ENCODE measurements around the gene CALM3.

CALM3 gene

DNA sequence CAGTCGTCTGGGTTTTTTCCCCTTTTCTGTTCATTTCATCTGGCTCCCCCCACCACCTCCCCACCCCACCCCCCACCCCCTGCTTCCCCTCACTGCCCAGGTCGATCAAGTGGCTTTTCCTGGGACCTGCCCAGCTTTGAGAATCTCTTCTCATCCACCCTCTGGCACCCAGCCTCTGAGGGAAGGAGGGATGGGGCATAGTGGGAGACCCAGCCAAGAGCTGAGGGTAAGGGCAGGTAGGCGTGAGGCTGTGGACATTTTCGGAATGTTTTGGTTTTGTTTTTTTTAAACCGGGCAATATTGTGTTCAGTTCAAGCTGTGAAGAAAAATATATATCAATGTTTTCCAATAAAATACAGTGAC, 9.3 kb downstream of the CALM3 start:
- ChIA-PET CTCF (interaction anchor here (1.4 to 3.2 kb wide), 2 partner anchors 9 to 52 kb away, joined by 3 to 19 read pairs; partner anchors contain the start of genes CALM3 and DACT3), POLR2A (interaction anchor here (5.7 kb wide), 1 partner anchor 9 kb away, joined by 40 read pairs; the partner anchor contains the start of gene CALM3)
- TF ChIP-seq FOXA1 (IDR thresholded peaks at IDR 0.05) (no peak), FOXK2 (IDR thresholded peaks at IDR 0.05) (no peak), ELF4 (IDR thresholded peaks at IDR 0.05) (no peak), CTBP1 (IDR thresholded peaks at IDR 0.05; ENCODE audit: borderline replicate concordance) (no peak), BHLHE40 (IDR thresholded peaks at IDR 0.05; ENCODE audit: borderline replicate concordance) (no peak)
- DNase-seq (ENCODE audit: extremely low spot score): no peak

DNA sequence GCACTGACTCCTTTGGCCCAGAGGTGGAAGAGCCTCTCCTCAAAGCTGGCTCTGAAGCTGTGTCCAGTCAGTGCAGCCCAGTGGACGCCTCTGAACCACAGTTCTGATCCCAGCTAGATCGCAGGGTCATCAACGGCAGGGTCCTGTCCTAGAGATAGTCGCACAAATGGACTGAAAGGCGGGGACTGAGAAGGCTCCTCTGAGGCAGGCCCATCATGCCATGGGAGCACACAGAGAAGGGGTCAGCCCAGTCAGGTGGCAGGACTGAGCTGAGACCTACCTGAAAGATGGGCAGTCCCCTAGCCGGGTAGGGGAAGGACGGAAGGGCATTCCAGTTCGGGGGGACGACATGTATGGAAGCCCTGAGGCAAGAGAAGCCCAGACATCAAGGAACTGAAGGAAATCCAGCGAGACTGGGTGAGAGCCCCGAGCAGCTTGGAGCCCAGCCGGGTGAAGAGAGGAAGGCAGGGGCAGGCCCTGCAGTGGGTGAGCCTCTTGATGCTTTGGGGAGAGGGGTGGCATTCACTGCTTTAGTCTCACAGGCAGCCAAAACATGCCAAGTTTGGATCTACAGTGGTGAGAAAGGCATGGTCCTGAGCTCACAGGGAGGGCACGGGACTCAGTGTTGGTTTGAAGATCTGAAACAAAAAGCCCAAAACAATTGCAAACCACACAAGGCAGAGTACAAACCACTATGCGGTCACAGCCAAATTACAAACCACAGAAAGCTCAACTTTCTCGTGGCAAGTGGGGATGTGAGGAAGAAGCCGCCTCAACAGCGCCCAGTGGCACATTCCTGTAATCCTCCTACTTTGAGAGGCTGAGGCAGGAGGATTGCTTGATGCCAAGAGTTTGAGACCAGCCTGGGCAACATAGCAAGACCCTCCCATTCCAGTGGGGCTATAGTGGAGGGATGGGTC, 10.0 kb downstream of the CALM3 start:
- TF ChIP-seq, protein P1, sequence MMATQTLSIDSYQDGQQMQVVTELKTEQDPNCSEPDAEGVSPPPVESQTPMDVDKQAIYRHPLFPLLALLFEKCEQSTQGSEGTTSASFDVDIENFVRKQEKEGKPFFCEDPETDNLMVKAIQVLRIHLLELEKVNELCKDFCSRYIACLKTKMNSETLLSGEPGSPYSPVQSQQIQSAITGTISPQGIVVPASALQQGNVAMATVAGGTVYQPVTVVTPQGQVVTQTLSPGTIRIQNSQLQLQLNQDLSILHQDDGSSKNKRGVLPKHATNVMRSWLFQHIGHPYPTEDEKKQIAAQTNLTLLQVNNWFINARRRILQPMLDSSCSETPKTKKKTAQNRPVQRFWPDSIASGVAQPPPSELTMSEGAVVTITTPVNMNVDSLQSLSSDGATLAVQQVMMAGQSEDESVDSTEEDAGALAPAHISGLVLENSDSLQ (IDR thresholded peaks at IDR 0.05): no peak
- no peak for TF ChIP-seq SP1 (IDR thresholded peaks at IDR 0.05)
- no peak for TF ChIP-seq L3MBTL2 (conservative IDR thresholded peaks at IDR 0.05)
- TF ChIP-seq FOXA1 (IDR thresholded peaks at IDR 0.05): no peak
- TF ChIP-seq NFRKB (IDR thresholded peaks at IDR 0.05): no peak
- TF ChIP-seq HDGF (IDR thresholded peaks at IDR 0.05; ENCODE audit: borderline replicate concordance): no peak
- no peak for TF ChIP-seq ELF4 (IDR thresholded peaks at IDR 0.05)
- no peak for TF ChIP-seq ARNT (IDR thresholded peaks at IDR 0.05)
- no peak for TF ChIP-seq FOXM1 (IDR thresholded peaks at IDR 0.05; ENCODE audit: borderline replicate concordance)
- TF ChIP-seq CTBP1 (IDR thresholded peaks at IDR 0.05; ENCODE audit: borderline replicate concordance): no peak
- no peak for TF ChIP-seq LEF1 (IDR thresholded peaks at IDR 0.05; ENCODE audit: borderline replicate concordance)
- no peak for TF ChIP-seq BHLHE40 (IDR thresholded peaks at IDR 0.05; ENCODE audit: borderline replicate concordance)
- TF ChIP-seq FOXK2 (IDR thresholded peaks at IDR 0.05): no peak
- no peak for TF ChIP-seq SUZ12 (IDR thresholded peaks at IDR 0.05)
- no peak for TF ChIP-seq TARDBP (IDR thresholded peaks at IDR 0.05)
- TF ChIP-seq ZNF384 (IDR thresholded peaks at IDR 0.05): no peak
- CTCF ChIA-PET: interaction anchor here (1.4 to 3.2 kb wide), 2 partner anchors 10 to 51 kb away, joined by 3 to 19 read pairs; partner anchors contain the start of genes CALM3 and DACT3
- POLR2A ChIA-PET: interaction anchor here (1.3 to 5.7 kb wide), 2 partner anchors 10 to 16 kb away, joined by 3 to 40 read pairs; partner anchors contain the start of gene CALM3
- DNase-seq (ENCODE audit: extremely low spot score): no peak

DNA sequence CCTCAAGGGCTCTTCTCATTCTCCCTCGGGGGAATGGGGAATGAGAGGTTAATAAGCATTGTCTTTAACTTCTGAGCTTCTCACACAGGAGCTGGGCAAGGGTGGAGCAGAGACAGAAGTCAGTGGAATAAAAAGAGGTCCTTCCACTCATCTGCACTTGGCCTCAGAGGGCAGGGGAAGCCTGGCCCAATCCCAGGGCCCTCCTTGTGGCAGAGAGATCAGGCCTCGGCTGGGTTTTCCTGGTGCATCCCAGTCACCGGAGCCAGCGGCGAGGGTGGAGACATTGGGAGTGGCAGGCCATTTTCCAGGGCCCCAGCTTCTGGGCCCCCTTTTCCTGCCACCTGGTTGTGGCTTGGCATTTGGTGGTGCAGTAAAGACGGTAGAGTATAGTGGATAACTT, 10.6 kb downstream of the CALM3 start:
- ChIA-PET POLR2A (interaction anchor here (1.1 to 5.7 kb wide), 3 partner anchors 11 to 50 kb away, joined by 3 to 40 read pairs (median 3); partner anchors contain the start of gene CALM3), CTCF (interaction anchor here (3.2 kb wide), 1 partner anchor 50 kb away, joined by 19 read pairs; the partner anchor contains the start of gene DACT3)
- DNase-seq (ENCODE audit: extremely low spot score): no peak

DNA sequence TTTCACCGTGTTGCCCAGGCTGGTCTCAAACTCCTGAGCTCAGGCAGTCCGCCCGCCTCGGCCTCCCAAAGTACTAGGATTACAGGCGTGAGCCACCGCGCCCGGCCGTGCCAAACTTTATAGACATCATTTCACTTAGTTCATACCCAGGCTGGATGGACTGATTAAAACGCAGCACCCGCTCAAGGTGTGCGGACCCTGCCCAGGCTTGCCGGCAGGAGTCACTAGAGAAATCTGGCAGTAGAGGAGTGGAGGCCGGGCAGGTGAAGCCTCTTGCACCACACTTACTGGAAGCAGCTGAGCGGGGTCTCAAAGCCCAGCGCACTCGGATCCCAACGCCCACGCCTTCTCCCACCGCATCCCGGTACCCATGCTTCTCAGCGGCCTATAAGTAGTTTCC, 12.4 kb downstream of the CALM3 start:
- no peak for DNase-seq (ENCODE audit: extremely low spot score)
- TF ChIP-seq FOXK2 (IDR thresholded peaks at IDR 0.05) (no peak), FOXA1 (IDR thresholded peaks at IDR 0.05) (no peak), ELF4 (IDR thresholded peaks at IDR 0.05) (no peak), SUZ12 (IDR thresholded peaks at IDR 0.05) (no peak), CTBP1 (IDR thresholded peaks at IDR 0.05; ENCODE audit: borderline replicate concordance) (no peak), SP1 (IDR thresholded peaks at IDR 0.05) (no peak), L3MBTL2 (conservative IDR thresholded peaks at IDR 0.05) (no peak), NFRKB (IDR thresholded peaks at IDR 0.05) (no peak), FOXM1 (IDR thresholded peaks at IDR 0.05; ENCODE audit: borderline replicate concordance) (no peak), BHLHE40 (IDR thresholded peaks at IDR 0.05; ENCODE audit: borderline replicate concordance) (no peak), ARNT (IDR thresholded peaks at IDR 0.05) (no peak), TARDBP (IDR thresholded peaks at IDR 0.05) (no peak), ZNF384 (IDR thresholded peaks at IDR 0.05) (no peak), LEF1 (IDR thresholded peaks at IDR 0.05; ENCODE audit: borderline replicate concordance) (no peak)
- TF ChIP-seq, protein P1 (IDR thresholded peaks at IDR 0.05): no peak
- POLR2A ChIA-PET: interaction anchor here (1.0 to 5.7 kb wide), 2 partner anchors 12 to 20 kb away, joined by 5 to 40 read pairs; partner anchors contain the start of gene CALM3
- CTCF ChIA-PET: interaction anchor here (0.7 to 2.5 kb wide), 5 partner anchors 12 to 48 kb away, joined by 3 to 20 read pairs (median 4); partner anchors contain the start of genes CALM3 and DACT3

More for the DNA sequence above, 10.6 kb downstream of the CALM3 start:
- no peak for TF ChIP-seq FOXM1 (IDR thresholded peaks at IDR 0.05; ENCODE audit: borderline replicate concordance)
- TF ChIP-seq, protein P1 (IDR thresholded peaks at IDR 0.05): no peak
- no peak for TF ChIP-seq ELF4 (IDR thresholded peaks at IDR 0.05)
- TF ChIP-seq FOXK2 (IDR thresholded peaks at IDR 0.05): no peak
- no peak for TF ChIP-seq CTBP1 (IDR thresholded peaks at IDR 0.05; ENCODE audit: borderline replicate concordance)
- TF ChIP-seq LEF1 (IDR thresholded peaks at IDR 0.05; ENCODE audit: borderline replicate concordance): no peak
- no peak for TF ChIP-seq TARDBP (IDR thresholded peaks at IDR 0.05)
- TF ChIP-seq BHLHE40 (IDR thresholded peaks at IDR 0.05; ENCODE audit: borderline replicate concordance): no peak
- no peak for TF ChIP-seq ZNF384 (IDR thresholded peaks at IDR 0.05)
- no peak for TF ChIP-seq FOXA1 (IDR thresholded peaks at IDR 0.05)
- no peak for TF ChIP-seq L3MBTL2 (conservative IDR thresholded peaks at IDR 0.05)
- no peak for TF ChIP-seq SUZ12 (IDR thresholded peaks at IDR 0.05)
- TF ChIP-seq SP1 (IDR thresholded peaks at IDR 0.05): no peak
- no peak for TF ChIP-seq ARNT (IDR thresholded peaks at IDR 0.05)
- TF ChIP-seq NFRKB (IDR thresholded peaks at IDR 0.05): no peak
- TF ChIP-seq HDGF (IDR thresholded peaks at IDR 0.05; ENCODE audit: borderline replicate concordance): no peak

DNA sequence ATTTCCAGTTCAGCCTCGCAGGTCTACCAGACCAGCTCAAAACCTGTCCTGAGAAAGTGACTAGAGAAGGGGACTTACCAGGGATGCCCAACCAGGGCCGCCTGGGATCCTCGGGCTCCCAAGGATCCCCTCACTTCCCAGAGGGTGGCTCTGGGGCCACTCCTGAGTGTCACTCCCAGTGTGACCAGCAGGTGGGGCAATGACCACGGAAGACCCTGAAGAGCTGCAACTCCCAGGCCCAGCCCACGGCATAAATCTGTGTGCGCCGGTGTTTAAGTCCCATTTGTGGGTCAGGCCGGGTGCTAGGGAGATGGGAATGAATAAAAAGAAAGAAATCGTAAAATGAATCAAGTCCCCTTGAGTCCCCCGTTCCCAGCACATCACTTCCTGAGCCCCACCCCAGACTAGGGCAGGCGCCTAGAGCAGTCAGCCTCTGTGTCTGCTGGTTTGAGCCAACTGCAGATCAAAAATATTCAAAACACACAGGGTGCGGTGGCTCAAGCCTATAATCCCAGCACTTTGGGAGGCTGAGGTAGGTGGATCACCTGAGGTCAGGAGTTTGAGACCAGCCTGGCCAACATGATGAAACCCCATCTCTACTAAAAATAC, 13.1 kb downstream of the CALM3 start:
- no peak for TF ChIP-seq FOXK2 (IDR thresholded peaks at IDR 0.05)
- TF ChIP-seq, protein P1 (IDR thresholded peaks at IDR 0.05): peak; percentile 23; the same call in 1 of the 2 replicates
- peak; percentile 83 for DNase-seq (ENCODE audit: extremely low spot score)
- ChIA-PET POLR2A (interaction anchor here (1.0 to 1.3 kb wide), 2 partner anchors 14 to 19 kb away, joined by 5 to 6 read pairs; partner anchors contain the start of gene CALM3), CTCF (interaction anchor here (0.6 to 2.5 kb wide), 10 partner anchors 8 to 47 kb away, joined by 3 to 20 read pairs (median 4); partner anchors contain the start of genes CALM3, DACT3 and PTGIR)

Data from HEK293T (cell line).